Central memory CD4-positive, alpha-beta T cell (primary cell): ENCODE measurements around the gene CLCF1.

Experiments
- DNase-seq: peaks from one replicate; pipeline ENCODE4 v3.0.0; 2022

Gene CLCF1

GRCh38 chr11:67356387-67356863 is 17.0 kb downstream of the CLCF1 start:
- DNase-seq: no peak

GRCh38 chr11:67355794-67356386 is 17.5 kb downstream of the CLCF1 start:
- no peak for DNase-seq

GRCh38 chr11:67355023-67355793 is 18.2 kb downstream of the CLCF1 start:
- no peak for DNase-seq

- no peak for DNase-seq
Measured at GRCh38 chr11:67354075-67355022, 19.0 kb downstream of the CLCF1 start.

- DNase-seq: peak; percentile 94
Measured at GRCh38 chr11:67353317-67354074, 19.9 kb downstream of the CLCF1 start, which contains the start of gene POLD4. Gene POLD4, minus strand, starts transcription at chr11:67353546. Its CDS starts 147 bp downstream, at chr11:67353399.

GRCh38 chr11:67352546-67353316 is 20.7 kb downstream of the CLCF1 start:
- no peak for DNase-seq

GRCh38 chr11:67351275-67352005 is 22.0 kb downstream of the CLCF1 start:
- DNase-seq: peak; percentile 64

- no peak for DNase-seq
Measured at GRCh38 chr11:67349928-67350465, 23.4 kb downstream of the CLCF1 start.

- no peak for DNase-seq
Measured at GRCh38 chr11:67349457-67349856, 23.9 kb downstream of the CLCF1 start.

- no peak for DNase-seq
Measured at GRCh38 chr11:67349036-67349435, 24.4 kb downstream of the CLCF1 start.

GRCh38 chr11:67347964-67348749 is 25.2 kb downstream of the CLCF1 start:
- no peak for DNase-seq

- DNase-seq: no peak
Measured at GRCh38 chr11:67345920-67346819, 27.2 kb downstream of the CLCF1 start.

GRCh38 chr11:67345247-67345919 is 28.0 kb downstream of the CLCF1 start:
- no peak for DNase-seq

GRCh38 chr11:67344264-67344663 is 29.1 kb downstream of the CLCF1 start:
- no peak for DNase-seq

GRCh38 chr11:67337257-67337656 is 36.1 kb downstream of the CLCF1 start:
- no peak for DNase-seq

GRCh38 chr11:67332081-67332691 is 41.2 kb downstream of the CLCF1 start:
- no peak for DNase-seq

- no peak for DNase-seq
Measured at GRCh38 chr11:67323526-67323925, 49.9 kb downstream of the CLCF1 start.
